Kidney (tissue), 14 donors: ENCODE data around the gene INPP5K. TPM values are rescaled to one million over a fixed set of nuclear protein-coding genes. Genes with fewer than 3 reads are reported as not detected.
A peak's percentile ranks its signal among the peaks of the same experiment; 100 is the strongest.

Source experiments
- DNase-seq, 5 donors: peaks; one replicate each; pipeline ENCODE4 v3.0.0-alpha.2; 2013 to 2020
- FAIRE-seq: peaks from 2 replicates; lab custom pipeline; 2012; peaks lifted over from hg19 to GRCh38; lab: Jason Lieb, UNC
- H3K27ac ChIP-seq, 2 donors: one replicate each; pipeline ENCODE4 v1.7.0; 2013; ENCODE audit warnings: low read depth in 2 of 2, low read length in 2 of 2, inconsistent platforms in 1 of 2
- H3K27me3 ChIP-seq: one replicate; pipeline ENCODE4 v1.7.1; 2013; ENCODE audit warnings: low read length, inconsistent platforms; ENCODE audit not compliant: control insufficient read depth, insufficient read depth
- H3K36me3 ChIP-seq, 3 donors: one replicate each; pipeline versions ENCODE4 v1.7.0 to v1.7.1; 2013; ENCODE audit warnings: low read length in 3 of 3, control low read depth in 1 of 3, inconsistent platforms in 1 of 3; ENCODE audit not compliant: insufficient read depth in 3 of 3, control insufficient read depth in 2 of 3
- H3K4me1 ChIP-seq, 3 donors: one replicate each; pipeline versions ENCODE4 v1.7.0 to v1.7.1; 2013; ENCODE audit warnings: low read length in 3 of 3, inconsistent platforms in 1 of 3, low read depth in 1 of 3; ENCODE audit not compliant: control insufficient read depth in 2 of 3, insufficient read depth in 2 of 3
- H3K4me3 ChIP-seq, 3 donors: one replicate each; pipeline versions ENCODE4 v1.7.0 to v1.8.1; 2013; ENCODE audit warnings: low read length in 3 of 3, control low read depth in 1 of 3, inconsistent platforms in 1 of 3
- H3K9ac ChIP-seq, 3 donors: one replicate each; pipeline versions ENCODE4 v1.7.0 to v1.7.1; 2013; ENCODE audit warnings: low read length in 3 of 3, control low read depth in 1 of 3, inconsistent platforms in 1 of 3
- H3K9me3 ChIP-seq, 3 donors: one replicate each; pipeline versions ENCODE4 v1.7.0 to v1.7.1; 2013; ENCODE audit warnings: low read length in 3 of 3, control low read depth in 1 of 3, inconsistent platforms in 1 of 3; ENCODE audit not compliant: control insufficient read depth in 2 of 3, insufficient read depth in 1 of 3
- CTCF ChIP-seq: IDR thresholded peaks from 3 replicates; pipeline ENCODE4 v1.5.1; 2012; ENCODE audit warnings: mild to moderate bottlenecking, moderate library complexity, borderline replicate concordance; ENCODE audit not compliant: insufficient read depth; ENCODE audit errors: extremely low read depth
- intact Hi-C: fragments of 100-400 bp; cut with DNase I; formaldehyde crosslinking; loops from one replicate; pipeline ENCODE4 v1.11.1; 2022
- polyA plus RNA-seq: library from polyadenylated mRNA; stranded (reverse); fragments of 350-450 nt; fragmentation: Illumina TruSeq; extraction: RNeasy Lipid Tissue Mini Kit (QIAGEN cat#74804); gene quantifications from one replicate; pipeline ENCODE4 v1.2.3, GENCODE V29; 2014; ENCODE audit warnings: low read depth, low replicate concordance; ENCODE audit not compliant: insufficient read depth
- total RNA-seq: library from RNA; stranded (reverse); fragmentation: NEBNext Ultra II Directional; extraction: Animal tissue kit (Norgen Biotek cat#: 25700); gene quantifications from one replicate; pipeline ENCODE4 v1.2.1, GENCODE V29; 2021
- donor health status: control.
- donor health status: control.
- donor health status: control.
- donor health status: control.
- donor health status: control.
- donor health status: DM: yes; HTN: yes; CAD: no.
- donor health status: Normal renal cell carcinoma (clear cell type).

The INPP5K gene
- total and polyA plus RNA-seq, 2 donors from 2014 or later, result 36.1 to 46.2 TPM

- TF ChIP-seq CTCF, result no peak
- H3K4me3 ChIP-seq, result no peak overlapping the region
- intact Hi-C loops, result no loop called here
- peaks cover 0 to 31% (median 29%) of the 10 kb centered on the region in 3 donors for H3K36me3 ChIP-seq
- H3K27ac ChIP-seq, result no peak overlapping the region
- peaks cover 0 to 10% (median 0%) of the 10 kb centered on the region in 3 donors for H3K4me1 ChIP-seq
- no peaks in the 10 kb centered on the region for H3K27me3 ChIP-seq
- FAIRE-seq (no peak), DNase-seq (peak in 1 of 5 donors; percentile 2)
- H3K9ac ChIP-seq, result no peak overlapping the region
- no peaks in the 10 kb centered on the region for H3K9me3 ChIP-seq
Measured at GRCh38 chr17:1551741-1552140, 35.3 kb upstream of the INPP5K start.

DNA sequence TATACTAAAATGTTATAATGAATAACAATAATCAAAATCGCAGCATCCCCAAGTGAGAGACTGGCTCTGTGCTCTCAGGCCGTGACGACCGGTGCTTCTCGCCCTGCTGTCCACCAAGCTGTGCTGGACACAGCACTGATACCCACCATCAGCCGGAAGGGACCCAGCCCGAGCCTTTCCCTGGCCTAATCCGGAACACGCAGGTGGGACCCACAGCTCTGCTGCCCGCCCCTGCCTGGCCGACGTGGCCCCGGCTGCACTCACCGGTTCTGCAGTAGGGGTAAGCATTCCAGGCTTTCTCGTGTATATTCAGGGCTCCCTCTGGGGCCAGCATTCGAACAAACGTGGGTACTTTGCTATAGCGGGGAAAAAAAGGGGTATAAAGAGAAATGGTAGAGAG lies 31.6 kb upstream of the INPP5K start:
- H3K27me3 ChIP-seq, result no peaks in the 10 kb centered on the region
- H3K36me3 ChIP-seq, result peaks cover 0 to 26% (median 20%) of the 10 kb centered on the region in 3 donors
- no peak overlapping the region for H3K9ac ChIP-seq

DNA sequence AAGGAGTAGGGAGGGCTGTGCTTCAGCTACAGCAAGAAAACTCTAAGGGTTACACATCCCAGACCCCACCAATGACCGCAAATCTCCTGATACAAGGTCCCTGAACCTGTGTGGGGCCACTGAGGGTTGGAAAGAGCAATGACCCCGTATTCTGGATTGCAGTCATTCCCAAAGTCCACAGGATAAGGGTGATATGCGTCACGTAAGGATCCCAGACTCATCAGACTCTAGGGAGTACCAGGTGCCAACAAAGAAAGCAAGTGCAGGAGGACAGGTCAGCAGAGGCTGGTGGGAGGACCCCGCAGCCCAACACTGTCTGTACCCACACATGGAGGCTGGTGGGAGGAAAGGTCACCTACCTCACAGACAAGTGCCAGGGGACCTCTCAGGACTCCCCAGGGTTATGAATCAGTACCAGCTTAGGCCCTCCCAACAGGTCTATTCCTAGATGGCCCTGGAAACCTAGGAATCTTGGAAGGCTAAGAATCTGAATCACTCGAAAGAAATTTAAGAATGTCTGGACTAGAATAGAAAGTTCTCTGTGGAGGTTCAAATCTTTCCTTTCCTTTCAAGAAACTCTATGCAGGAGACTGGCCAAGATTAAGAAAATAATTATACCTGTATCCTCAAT lies 30.0 kb upstream of the INPP5K start:
- DNase-seq, result no peak
- Histone ChIP-seq H3K9ac (no peak overlapping the region), H3K9me3 (no peaks in the 10 kb centered on the region), H3K36me3 (peaks cover 0 to 22% (median 20%) of the 10 kb centered on the region in 3 donors), H3K27ac (no peak overlapping the region), H3K4me1 (no peaks in the 10 kb centered on the region), H3K4me3 (no peak overlapping the region), H3K27me3 (no peaks in the 10 kb centered on the region)
- intact Hi-C loops, result no loop called here
- no peak for TF ChIP-seq CTCF
- no peak for FAIRE-seq

More for the DNA sequence above, 31.6 kb upstream of the INPP5K start:
- TF ChIP-seq CTCF, result no peak
- H3K4me1 ChIP-seq, result no peaks in the 10 kb centered on the region
- DNase-seq (no peak), FAIRE-seq (no peak)
- H3K9me3 ChIP-seq, result no peaks in the 10 kb centered on the region
- H3K27ac ChIP-seq, result no peak overlapping the region
- no peak overlapping the region for H3K4me3 ChIP-seq
- intact Hi-C loops, result no loop called here
